SK-N-MC (cell line): Measurements from ENCODE around the gene WASL.

Source experiments
- DNase-seq: peaks from one replicate; pipeline ENCODE4 v3.0.0-alpha.2; 2011; ENCODE audit warnings: low read depth, low spot score
- H3K27ac ChIP-seq: fragments of 200-600 bp; sonication (generic); 2 replicates; pipeline ENCODE4 v1.5.1; 2016; ENCODE audit warnings: mixed run types
- H3K36me3 ChIP-seq: fragments of 200-600 bp; sonication (generic); 2 replicates; pipeline ENCODE4 v1.6.1; 2017; ENCODE audit warnings: antibody characterized with exemption, low read length, mixed read lengths; ENCODE audit not compliant: insufficient read depth
- H3K4me3 ChIP-seq: fragments of 200-600 bp; sonication (generic); 2 replicates; pipeline ENCODE4 v1.5.1; 2016
- H3K9ac ChIP-seq: fragments of 200-600 bp; sonication (generic); 2 replicates; pipeline ENCODE4 v1.8.0; 2017; ENCODE audit warnings: mixed run types, mixed read lengths; ENCODE audit not compliant: insufficient read length
- H3K9me3 ChIP-seq: fragments of 200-600 bp; sonication (generic); 2 replicates; pipeline ENCODE4 v1.6.1; 2017; ENCODE audit warnings: low read depth, mild to moderate bottlenecking, antibody characterized with exemption, low read length, moderate library complexity, mixed read lengths
- EZH2 ChIP-seq: fragments of 200-600 bp; sonication (generic); IDR thresholded peaks from one replicate; pipeline ENCODE4 v1.6.1; 2017; ENCODE audit warnings: antibody characterized with exemption
- FOXP2 ChIP-seq: optimal IDR thresholded peaks from 2 replicates; pipeline ENCODE3; 2011; ENCODE audit warnings: mild to moderate bottlenecking, moderate library complexity; ENCODE audit not compliant: insufficient read depth; ENCODE audit errors: extremely low read length, control extremely low read depth
- POLR2AphosphoS5 ChIP-seq: IDR thresholded peaks from 2 replicates; pipeline ENCODE4 v1.6.1; 2012; ENCODE audit warnings: mild to moderate bottlenecking, low read depth, low read length, borderline replicate concordance

The WASL gene

DNA sequence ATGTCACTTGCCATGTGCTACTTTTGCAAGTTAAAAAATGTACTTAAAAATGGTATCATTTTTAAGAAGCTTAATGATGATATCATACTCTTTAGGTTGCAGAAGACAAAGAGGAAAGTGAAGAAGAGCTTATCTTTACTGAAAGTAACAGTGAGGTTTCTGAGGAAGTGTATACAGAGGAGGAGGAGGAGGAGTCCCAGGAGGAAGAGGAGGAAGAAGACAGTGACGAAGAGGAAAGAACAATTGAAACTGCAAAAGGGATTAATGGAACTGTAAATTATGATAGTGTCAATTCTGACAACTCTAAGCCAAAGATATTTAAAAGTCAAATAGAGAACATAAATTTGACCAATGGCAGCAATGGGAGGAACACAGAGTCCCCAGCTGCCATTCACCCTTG is 87.0 kb downstream of the WASL start:
- no peak overlapping the region for H3K4me3 ChIP-seq
- TF ChIP-seq EZH2 = no peak
- TF ChIP-seq FOXP2 = no peak
- no peak overlapping the region for H3K27ac ChIP-seq
- H3K9ac ChIP-seq = no peak overlapping the region
- no peaks in the 10 kb centered on the region for H3K9me3 ChIP-seq
- no peak for DNase-seq
- no peaks in the 10 kb centered on the region for H3K36me3 ChIP-seq

- H3K36me3 ChIP-seq = no peaks in the 10 kb centered on the region
- H3K9me3 ChIP-seq = no peaks in the 10 kb centered on the region
- no peak for DNase-seq
Observed at GRCh38 chr7:123660514-123661354, 88.1 kb downstream of the WASL start.

GRCh38 chr7:123658023-123658422 is 90.8 kb downstream of the WASL start:
- H3K9me3 ChIP-seq = no peaks in the 10 kb centered on the region
- no peak for TF ChIP-seq EZH2
- TF ChIP-seq FOXP2 = no peak
- TF ChIP-seq POLR2AphosphoS5 = no peak
- H3K27ac ChIP-seq = no peak overlapping the region
- no peak for DNase-seq
- H3K9ac ChIP-seq = no peak overlapping the region
- H3K36me3 ChIP-seq = no peaks in the 10 kb centered on the region
- no peak overlapping the region for H3K4me3 ChIP-seq

More at GRCh38 chr7:123660514-123661354, 88.1 kb downstream of the WASL start:
- Histone ChIP-seq H3K9ac (no peak overlapping the region), H3K27ac (no peak overlapping the region), H3K4me3 (no peak overlapping the region)
- TF ChIP-seq POLR2AphosphoS5 (no peak), EZH2 (no peak), FOXP2 (no peak)

- Histone ChIP-seq H3K9ac (no peak overlapping the region), H3K4me3 (no peak overlapping the region), H3K36me3 (no peaks in the 10 kb centered on the region), H3K9me3 (no peaks in the 10 kb centered on the region), H3K27ac (no peak overlapping the region)
- no peak for TF ChIP-seq POLR2AphosphoS5
- TF ChIP-seq FOXP2 = no peak
- TF ChIP-seq EZH2 = no peak
- DNase-seq = no peak
Observed at GRCh38 chr7:123657304-123657685, 91.5 kb downstream of the WASL start.

DNA sequence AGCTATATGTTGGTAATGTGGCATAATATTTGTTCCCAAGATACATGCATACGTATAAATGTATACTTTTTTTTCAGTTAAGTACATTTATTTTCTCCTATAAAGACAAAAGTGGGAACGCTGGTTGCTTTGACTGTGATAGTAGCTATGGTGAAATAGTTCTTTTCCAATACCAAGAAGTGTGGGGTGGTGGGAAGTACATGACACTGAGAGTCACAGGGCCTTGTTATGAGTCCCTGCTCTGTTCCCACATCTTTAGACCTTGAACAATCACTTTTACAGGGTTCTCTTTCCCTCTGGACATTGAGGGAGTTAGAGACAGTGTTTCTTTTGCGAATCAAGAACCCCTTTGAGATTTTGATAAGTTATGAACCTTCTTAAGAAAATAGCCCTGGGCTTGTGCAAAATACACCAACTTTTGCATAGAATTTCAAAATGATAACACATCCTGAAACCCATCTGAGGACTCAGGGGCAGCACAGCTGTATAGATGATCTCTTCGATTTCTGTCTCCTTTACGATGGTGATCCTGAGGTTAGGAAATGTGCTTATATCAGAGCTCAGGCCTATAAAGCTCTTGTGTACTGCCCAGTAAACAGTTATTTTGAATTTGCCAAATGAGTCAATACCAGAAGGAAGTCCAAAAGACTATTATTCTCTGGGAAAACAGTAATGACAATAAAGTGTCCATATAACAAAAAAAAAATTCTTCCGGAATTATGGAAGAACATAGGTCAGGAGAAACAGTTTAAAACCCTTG is 92.1 kb downstream of the WASL start:
- Histone ChIP-seq H3K27ac (no peak overlapping the region), H3K9ac (no peak overlapping the region), H3K36me3 (no peaks in the 10 kb centered on the region), H3K4me3 (no peak overlapping the region), H3K9me3 (no peaks in the 10 kb centered on the region)
- TF ChIP-seq FOXP2 (no peak), POLR2AphosphoS5 (no peak), EZH2 (no peak)
- no peak for DNase-seq

GRCh38 chr7:123655614-123656013 is 93.2 kb downstream of the WASL start, which contains the start of gene LMOD2:
Gene LMOD2 (plus strand): TSS chr7:123655866. CDS start chr7:123655964, 98 bp downstream.
- DNase-seq = no peak

GRCh38 chr7:123653162-123653561 is 95.6 kb downstream of the WASL start:
- H3K9ac ChIP-seq = no peak overlapping the region
- no peak for DNase-seq

More at GRCh38 chr7:123655614-123656013, 93.2 kb downstream of the WASL start, which contains the start of gene LMOD2:
- no peak for TF ChIP-seq FOXP2
- no peak for TF ChIP-seq EZH2
- no peak for TF ChIP-seq POLR2AphosphoS5
- Histone ChIP-seq H3K4me3 (no peak within 1 kb of the TSS), H3K27ac (no peak within 1 kb of the TSS), H3K9ac (no peak within 1 kb of the TSS), H3K9me3 (no peaks in the 10 kb centered on the region), H3K36me3 (no peaks in the 10 kb centered on the region)

GRCh38 chr7:123652406-123652805 is 96.4 kb downstream of the WASL start:
- Histone ChIP-seq H3K9ac (no peak overlapping the region), H3K9me3 (no peaks in the 10 kb centered on the region), H3K36me3 (no peaks in the 10 kb centered on the region), H3K4me3 (no peak overlapping the region), H3K27ac (no peak overlapping the region)
- TF ChIP-seq FOXP2 (no peak), EZH2 (no peak), POLR2AphosphoS5 (no peak)
- DNase-seq = no peak

More at GRCh38 chr7:123653162-123653561, 95.6 kb downstream of the WASL start:
- H3K4me3 ChIP-seq = no peak overlapping the region
- H3K9me3 ChIP-seq = no peaks in the 10 kb centered on the region
- H3K36me3 ChIP-seq = no peaks in the 10 kb centered on the region
- TF ChIP-seq EZH2 = no peak
- TF ChIP-seq POLR2AphosphoS5 = no peak
- no peak for TF ChIP-seq FOXP2
- H3K27ac ChIP-seq = no peak overlapping the region

DNA sequence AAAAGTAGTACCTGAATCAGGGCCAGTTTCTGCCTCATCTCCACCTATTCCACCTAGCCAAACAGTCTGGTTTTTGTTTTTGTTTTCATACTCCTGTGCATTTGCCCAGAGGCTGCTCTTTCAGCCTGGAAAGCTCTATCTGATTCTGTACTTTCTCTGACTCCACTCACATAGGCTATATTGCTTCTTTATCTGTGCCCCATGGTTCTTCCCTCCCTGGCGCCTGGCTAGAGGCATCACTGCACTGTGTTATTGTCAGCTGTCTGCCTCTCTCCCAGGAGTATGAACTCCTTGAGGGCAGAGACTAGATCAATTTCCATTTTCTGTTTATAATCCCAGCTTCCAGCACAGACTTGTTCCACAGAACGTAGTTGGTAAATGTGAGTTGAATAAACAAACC is 98.2 kb downstream of the WASL start:
- no peak overlapping the region for H3K4me3 ChIP-seq
- no peaks in the 10 kb centered on the region for H3K9me3 ChIP-seq
- H3K27ac ChIP-seq = no peak overlapping the region
- TF ChIP-seq EZH2 (no peak), FOXP2 (no peak), POLR2AphosphoS5 (no peak)
- H3K36me3 ChIP-seq = no peaks in the 10 kb centered on the region
- no peak overlapping the region for H3K9ac ChIP-seq
- DNase-seq = no peak
